ENCODE results near the gene EN1.

DNA sequence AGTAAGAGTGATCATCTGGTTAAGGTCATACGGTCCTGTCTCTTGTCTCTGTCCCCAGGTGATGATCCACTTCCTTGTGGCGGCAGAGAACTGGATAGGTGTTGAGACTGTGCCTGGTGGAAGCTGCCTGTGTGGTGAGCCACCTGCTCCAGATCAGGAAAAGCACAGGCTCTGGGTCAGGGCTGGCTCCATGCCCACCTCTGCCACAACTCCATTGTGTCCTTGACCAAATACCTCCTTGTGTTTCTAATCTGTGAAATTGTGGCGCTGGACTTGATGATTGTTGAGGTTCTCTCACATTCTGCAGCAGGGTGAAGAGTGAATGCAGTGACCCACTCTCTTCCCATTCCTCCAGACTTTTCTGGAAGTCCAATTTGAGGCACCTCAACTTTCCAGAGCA lies 45.7 kb upstream of the EN1 start:
- TF ChIP-seq, protein P1, sequence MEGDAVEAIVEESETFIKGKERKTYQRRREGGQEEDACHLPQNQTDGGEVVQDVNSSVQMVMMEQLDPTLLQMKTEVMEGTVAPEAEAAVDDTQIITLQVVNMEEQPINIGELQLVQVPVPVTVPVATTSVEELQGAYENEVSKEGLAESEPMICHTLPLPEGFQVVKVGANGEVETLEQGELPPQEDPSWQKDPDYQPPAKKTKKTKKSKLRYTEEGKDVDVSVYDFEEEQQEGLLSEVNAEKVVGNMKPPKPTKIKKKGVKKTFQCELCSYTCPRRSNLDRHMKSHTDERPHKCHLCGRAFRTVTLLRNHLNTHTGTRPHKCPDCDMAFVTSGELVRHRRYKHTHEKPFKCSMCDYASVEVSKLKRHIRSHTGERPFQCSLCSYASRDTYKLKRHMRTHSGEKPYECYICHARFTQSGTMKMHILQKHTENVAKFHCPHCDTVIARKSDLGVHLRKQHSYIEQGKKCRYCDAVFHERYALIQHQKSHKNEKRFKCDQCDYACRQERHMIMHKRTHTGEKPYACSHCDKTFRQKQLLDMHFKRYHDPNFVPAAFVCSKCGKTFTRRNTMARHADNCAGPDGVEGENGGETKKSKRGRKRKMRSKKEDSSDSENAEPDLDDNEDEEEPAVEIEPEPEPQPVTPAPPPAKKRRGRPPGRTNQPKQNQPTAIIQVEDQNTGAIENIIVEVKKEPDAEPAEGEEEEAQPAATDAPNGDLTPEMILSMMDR (IDR thresholded peaks at IDR 0.05): no peak
- TF ChIP-seq POLR2A (IDR thresholded peaks at IDR 0.05): no peak
- no peak for TF ChIP-seq POLR2AphosphoS5 (IDR thresholded peaks at IDR 0.05)
- no peak for TF ChIP-seq EP300 (IDR thresholded peaks at IDR 0.05)
